ENCODE measurements around the gene TARBP1. TPM values are rescaled to one million over a fixed set of nuclear protein-coding genes. Genes with fewer than 3 reads are reported as not detected.
"Not testable (repeated sequence)": the region's sequence is repeated elsewhere in the genome, so short reads cannot be mapped to it uniquely, and the experiment has no call there.

The TARBP1 gene
- total and polyA plus RNA-seq, 2 experiments from 2014 or later: 12.8 to 22.9 TPM

DNA sequence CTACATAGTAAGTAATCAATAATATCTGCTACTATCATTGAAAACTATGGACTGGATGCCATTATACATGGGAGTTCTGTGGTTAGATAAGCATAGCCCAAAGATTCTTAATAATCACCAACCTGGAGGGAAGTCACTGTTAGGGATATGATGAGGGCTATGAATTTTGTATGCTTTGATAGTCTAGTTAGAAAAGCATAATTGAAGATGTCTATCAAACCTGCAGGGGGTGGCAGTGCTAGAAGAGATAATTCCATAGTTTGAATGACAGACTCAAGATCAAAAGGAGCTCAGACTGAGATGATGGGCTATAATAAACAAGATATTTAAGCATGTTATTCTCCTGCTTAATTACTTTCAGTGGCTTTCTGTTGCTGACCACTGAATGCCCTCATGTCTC lies 121.1 kb downstream of the TARBP1 start:
- H3K4me1 ChIP-seq (ENCODE audit: insufficient read depth): no peaks in the 10 kb centered on the region
- no peaks in the 10 kb centered on the region for H3K79me2 ChIP-seq
- no peak overlapping the region for H3K4me2 ChIP-seq
- no peak overlapping the region for H3K4me3 ChIP-seq
- DNase-seq (ENCODE audit: low spot score): no peak
- no peaks in the 10 kb centered on the region for H3K9me3 ChIP-seq (ENCODE audit: low read depth)
- no peaks in the 10 kb centered on the region for H3K9me2 ChIP-seq (replicated peaks; ENCODE audit: insufficient read depth)
- no peak overlapping the region for H2AFZ ChIP-seq
- no peaks in the 10 kb centered on the region for H3K27me3 ChIP-seq
- no peak overlapping the region for H3K27ac ChIP-seq
- H4K20me1 ChIP-seq (ENCODE audit: insufficient read depth, poor library complexity, severe bottlenecking): no peaks in the 10 kb centered on the region
- TF ChIP-seq EZH2phosphoT487 (IDR thresholded peaks at IDR 0.05; ENCODE audit: low read depth, severe bottlenecking, unreplicated experiment) (no peak), EZH2 (IDR thresholded peaks at IDR 0.05; ENCODE audit: borderline replicate concordance) (no peak)
- TF ChIP-seq, protein P1, sequence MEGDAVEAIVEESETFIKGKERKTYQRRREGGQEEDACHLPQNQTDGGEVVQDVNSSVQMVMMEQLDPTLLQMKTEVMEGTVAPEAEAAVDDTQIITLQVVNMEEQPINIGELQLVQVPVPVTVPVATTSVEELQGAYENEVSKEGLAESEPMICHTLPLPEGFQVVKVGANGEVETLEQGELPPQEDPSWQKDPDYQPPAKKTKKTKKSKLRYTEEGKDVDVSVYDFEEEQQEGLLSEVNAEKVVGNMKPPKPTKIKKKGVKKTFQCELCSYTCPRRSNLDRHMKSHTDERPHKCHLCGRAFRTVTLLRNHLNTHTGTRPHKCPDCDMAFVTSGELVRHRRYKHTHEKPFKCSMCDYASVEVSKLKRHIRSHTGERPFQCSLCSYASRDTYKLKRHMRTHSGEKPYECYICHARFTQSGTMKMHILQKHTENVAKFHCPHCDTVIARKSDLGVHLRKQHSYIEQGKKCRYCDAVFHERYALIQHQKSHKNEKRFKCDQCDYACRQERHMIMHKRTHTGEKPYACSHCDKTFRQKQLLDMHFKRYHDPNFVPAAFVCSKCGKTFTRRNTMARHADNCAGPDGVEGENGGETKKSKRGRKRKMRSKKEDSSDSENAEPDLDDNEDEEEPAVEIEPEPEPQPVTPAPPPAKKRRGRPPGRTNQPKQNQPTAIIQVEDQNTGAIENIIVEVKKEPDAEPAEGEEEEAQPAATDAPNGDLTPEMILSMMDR (IDR thresholded peaks at IDR 0.05; ENCODE audit: poor library complexity): no peak
- H3K36me3 ChIP-seq (replicated peaks; ENCODE audit: insufficient read depth, low read depth): no peaks in the 10 kb centered on the region

DNA sequence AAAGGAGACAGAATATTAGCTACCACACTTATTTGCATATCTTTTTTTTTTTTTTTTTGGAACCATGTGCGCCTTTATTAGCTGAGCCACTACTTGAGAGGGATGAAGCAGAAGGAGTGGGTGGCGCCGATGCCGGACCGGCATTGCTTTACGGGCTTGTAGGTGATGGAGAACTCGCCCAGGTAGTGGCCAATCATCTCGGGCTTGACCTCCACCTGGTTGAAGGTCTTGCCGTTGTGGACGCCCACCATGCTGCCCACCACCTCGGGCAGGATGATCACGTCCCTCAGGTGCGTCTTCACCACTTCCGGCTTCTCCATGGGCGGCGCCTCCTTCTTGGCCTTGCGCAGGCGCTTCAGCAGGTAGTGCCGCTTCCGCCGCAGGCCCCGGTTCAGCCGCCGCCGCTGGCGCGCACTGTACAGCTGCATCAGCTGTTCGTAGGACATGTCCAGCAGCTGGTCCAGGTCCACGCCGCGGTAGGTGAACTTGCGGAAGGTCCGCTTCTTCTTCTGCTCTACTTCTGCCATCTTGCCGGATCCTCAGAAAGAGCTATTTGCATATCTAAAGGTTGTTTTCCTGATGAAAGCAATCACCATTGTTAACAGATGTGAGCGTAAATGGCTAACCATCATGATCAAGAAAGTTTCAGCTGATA lies 122.2 kb downstream of the TARBP1 start:
- H3K27me3 ChIP-seq; H3K4me2 ChIP-seq; H3K4me1 ChIP-seq (ENCODE audit: insufficient read depth); H2AFZ ChIP-seq; H3K27ac ChIP-seq; H4K20me1 ChIP-seq (ENCODE audit: insufficient read depth, poor library complexity, severe bottlenecking); H3K9me3 ChIP-seq (ENCODE audit: low read depth); H3K9me2 ChIP-seq (replicated peaks; ENCODE audit: insufficient read depth); H3K36me3 ChIP-seq (replicated peaks; ENCODE audit: insufficient read depth, low read depth); H3K4me3 ChIP-seq; H3K79me2 ChIP-seq; DNase-seq (ENCODE audit: low spot score): not testable (repeated sequence)
- 96% methylated on average over 34 of the region's 35 CpGs for WGBS (ENCODE audit: low lambda C conversion rate, missing lambda C conversion rate)

DNA sequence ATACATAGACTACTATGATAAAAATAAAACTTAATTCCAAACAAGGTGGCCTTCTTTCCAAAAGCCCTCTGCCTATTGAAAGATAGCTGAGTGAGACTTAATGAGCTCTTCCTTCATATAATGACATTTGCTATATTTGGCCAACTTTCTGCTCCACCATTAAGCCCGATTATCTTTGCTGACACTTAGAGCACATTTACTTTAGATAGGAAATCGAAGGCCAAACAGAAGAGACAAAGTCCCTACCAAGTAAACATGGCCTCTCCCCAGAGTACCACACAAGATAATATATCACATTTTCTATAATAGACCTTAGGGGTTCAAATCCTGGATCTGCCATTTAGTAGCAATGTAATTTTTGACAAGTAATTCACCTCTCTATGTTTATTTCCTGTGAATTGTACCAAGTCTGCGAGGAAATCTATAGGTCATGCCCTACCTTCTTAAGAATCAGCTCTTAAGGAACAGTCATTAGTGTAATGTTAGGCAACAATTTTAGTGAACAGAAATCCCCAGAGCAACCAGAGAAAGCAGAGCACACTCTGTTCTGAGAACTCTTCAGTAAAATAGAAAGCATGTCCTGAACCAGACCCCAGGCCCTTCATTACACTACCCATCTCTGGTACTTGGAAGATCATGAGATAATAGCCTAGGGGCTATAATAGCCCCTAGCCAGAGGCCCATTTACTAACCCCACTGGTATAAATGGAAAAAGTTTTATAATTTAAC lies 123.0 kb downstream of the TARBP1 start:
- Histone ChIP-seq H3K36me3 (replicated peaks; ENCODE audit: insufficient read depth, low read depth) (no peaks in the 10 kb centered on the region), H4K20me1 (ENCODE audit: insufficient read depth, poor library complexity, severe bottlenecking) (no peaks in the 10 kb centered on the region), H3K9me3 (ENCODE audit: low read depth) (no peaks in the 10 kb centered on the region), H3K4me1 (ENCODE audit: insufficient read depth) (no peaks in the 10 kb centered on the region), H2AFZ (no peak overlapping the region), H3K27ac (no peak overlapping the region), H3K4me3 (no peak overlapping the region), H3K9me2 (replicated peaks; ENCODE audit: insufficient read depth) (no peaks in the 10 kb centered on the region), H3K27me3 (no peaks in the 10 kb centered on the region), H3K4me2 (no peak overlapping the region), H3K79me2 (no peaks in the 10 kb centered on the region)
- WGBS (ENCODE audit: low lambda C conversion rate, missing lambda C conversion rate): 65% methylated on average over 3 of the region's 3 CpGs
- no peak for DNase-seq (ENCODE audit: low spot score)
- TF ChIP-seq, protein P1 (IDR thresholded peaks at IDR 0.05; ENCODE audit: poor library complexity): no peak
- no peak for TF ChIP-seq EZH2 (IDR thresholded peaks at IDR 0.05; ENCODE audit: borderline replicate concordance)
- no peak for TF ChIP-seq EZH2phosphoT487 (IDR thresholded peaks at IDR 0.05; ENCODE audit: low read depth, severe bottlenecking, unreplicated experiment)

DNA sequence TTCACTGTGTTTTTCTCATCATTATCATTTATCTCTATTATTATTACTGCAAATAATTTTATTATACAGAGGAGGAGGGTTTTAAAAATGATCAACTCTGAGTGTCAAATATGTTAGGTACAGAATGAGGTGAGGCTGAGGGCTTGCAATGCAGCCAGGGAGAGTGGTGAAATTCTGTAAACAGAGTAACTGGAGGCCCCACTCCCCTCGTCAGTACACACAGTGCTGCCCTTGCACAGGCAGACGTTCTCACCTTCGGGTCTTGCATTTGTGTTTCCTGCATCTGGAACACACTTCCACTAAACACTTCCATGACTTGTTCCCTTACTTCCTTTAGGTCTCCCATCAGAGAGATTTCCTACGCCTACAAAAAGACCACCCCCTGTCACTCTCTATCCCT lies 130.0 kb downstream of the TARBP1 start:
- no peak overlapping the region for H2AFZ ChIP-seq
- H3K4me3 ChIP-seq: no peak overlapping the region
- H4K20me1 ChIP-seq (ENCODE audit: insufficient read depth, poor library complexity, severe bottlenecking): no peaks in the 10 kb centered on the region
- no peaks in the 10 kb centered on the region for H3K36me3 ChIP-seq (replicated peaks; ENCODE audit: insufficient read depth, low read depth)
- H3K27ac ChIP-seq: no peak overlapping the region
- no peaks in the 10 kb centered on the region for H3K4me1 ChIP-seq (ENCODE audit: insufficient read depth)
- no peak overlapping the region for H3K4me2 ChIP-seq
- H3K9me3 ChIP-seq (ENCODE audit: low read depth): no peaks in the 10 kb centered on the region
- TF ChIP-seq, protein P1 (IDR thresholded peaks at IDR 0.05; ENCODE audit: poor library complexity): no peak
- TF ChIP-seq EZH2phosphoT487 (IDR thresholded peaks at IDR 0.05; ENCODE audit: low read depth, severe bottlenecking, unreplicated experiment) (no peak), EZH2 (IDR thresholded peaks at IDR 0.05; ENCODE audit: borderline replicate concordance) (no peak)
- no peak for DNase-seq (ENCODE audit: low spot score)
- H3K79me2 ChIP-seq: no peaks in the 10 kb centered on the region
- no peaks in the 10 kb centered on the region for H3K9me2 ChIP-seq (replicated peaks; ENCODE audit: insufficient read depth)
- H3K27me3 ChIP-seq: no peaks in the 10 kb centered on the region
- 49% methylated on average over 4 of the region's 4 CpGs for WGBS (ENCODE audit: low lambda C conversion rate, missing lambda C conversion rate)
